GM23248 (cell line): ENCODE data around the gene MARCHF2. TPM values are rescaled to one million over a fixed set of nuclear protein-coding genes. Genes with fewer than 3 reads are reported as not detected.

Experiments used
- DNase-seq: peaks from one replicate; pipeline ENCODE4 v3.0.0-alpha.2; 2015
- H2AFZ ChIP-seq: fragments of 200-600 bp; sonication (generic); 2 replicates; pipeline ENCODE4 v1.6.1; 2016; ENCODE audit warnings: antibody characterized with exemption
- H3F3A ChIP-seq: fragments of 200-600 bp; sonication (generic); 2 replicates; pipeline ENCODE4 v1.6.1; 2016; ENCODE audit warnings: mild to moderate bottlenecking, antibody characterized with exemption, mixed run types; ENCODE audit not compliant: insufficient read depth
- H3K27ac ChIP-seq: fragments of 200-600 bp; sonication (generic); 2 replicates; pipeline ENCODE4 v1.5.1; 2016; ENCODE audit warnings: mild to moderate bottlenecking
- H3K27me3 ChIP-seq: fragments of 200-600 bp; sonication (generic); replicated peaks from 2 replicates; pipeline ENCODE4 v1.6.1; 2016; ENCODE audit warnings: mild to moderate bottlenecking; ENCODE audit not compliant: insufficient read depth
- H3K36me3 ChIP-seq: fragments of 200-600 bp; sonication (generic); 2 replicates; pipeline ENCODE4 v1.6.1; 2016; ENCODE audit warnings: low read depth, mild to moderate bottlenecking
- H3K4me1 ChIP-seq: fragments of 200-600 bp; sonication (generic); 2 replicates; pipeline ENCODE4 v1.6.1; 2016; ENCODE audit warnings: mild to moderate bottlenecking; ENCODE audit not compliant: insufficient read depth
- H3K4me2 ChIP-seq: fragments of 200-600 bp; sonication (generic); one replicate; pipeline ENCODE4 v1.6.1; 2016; ENCODE audit warnings: mild to moderate bottlenecking; ENCODE audit not compliant: unreplicated experiment
- H3K4me3 ChIP-seq: fragments of 200-600 bp; sonication (generic); 2 replicates; pipeline ENCODE4 v1.5.1; 2016; ENCODE audit warnings: mild to moderate bottlenecking
- H3K79me2 ChIP-seq: fragments of 200-600 bp; sonication (generic); 2 replicates; pipeline ENCODE4 v1.6.1; 2016; ENCODE audit warnings: mild to moderate bottlenecking; ENCODE audit not compliant: insufficient read depth
- H3K9ac ChIP-seq: fragments of 200-600 bp; sonication (generic); 2 replicates; pipeline ENCODE4 v1.6.1; 2016; ENCODE audit warnings: mild to moderate bottlenecking
- H3K9me2 ChIP-seq: fragments of 200-600 bp; sonication (generic); 2 replicates; pipeline ENCODE4 v1.6.1; 2016; ENCODE audit warnings: mixed run types, mild to moderate bottlenecking, moderate library complexity; ENCODE audit not compliant: insufficient read depth
- H3K9me3 ChIP-seq: fragments of 200-600 bp; sonication (generic); one replicate; pipeline ENCODE4 v1.6.1; 2017; ENCODE audit warnings: low read depth
- H4K20me1 ChIP-seq: fragments of 200-600 bp; sonication (generic); 2 replicates; pipeline ENCODE4 v1.6.0; 2016; ENCODE audit not compliant: insufficient read depth
- EZH2 ChIP-seq: fragments of 200-600 bp; sonication (generic); IDR thresholded peaks from 2 replicates; pipeline ENCODE4 v1.6.1; 2018; ENCODE audit warnings: antibody characterized with exemption, mild to moderate bottlenecking; ENCODE audit not compliant: insufficient read depth, poor library complexity, severe bottlenecking
- EZH2phosphoT487 ChIP-seq: fragments of 200-600 bp; sonication (generic); IDR thresholded peaks from 2 replicates; pipeline ENCODE4 v1.6.1; 2018; ENCODE audit warnings: antibody characterized with exemption, moderate library complexity, mild to moderate bottlenecking, low read depth; ENCODE audit not compliant: insufficient read depth
- WGBS, 2 experiments: methylation state at CpG; one replicate each; pipeline ENCODE4 v1.1.6; 2015 to 2017; ENCODE audit warnings: low lambda C conversion rate in 2 of 2, low coverage in 1 of 2; ENCODE audit errors: missing lambda C conversion rate in 2 of 2; 5-methylcytosine and 5-hydroxymethylcytosine counted together
- in situ Hi-C: fragments of 300-500 bp; cut with MboI; formaldehyde crosslinking; loops from 2 replicates; pipeline ENCODE4 v1.15.0; 2020
- polyA plus RNA-seq: library from polyadenylated mRNA; unstranded; fragments of >200 nt; fragmentation: Nextera tagmentation; extraction: Ambion mirVana; gene quantifications from 2 replicates; pipeline ENCODE4 v1.2.1, GENCODE V29; 2016
- total RNA-seq: library from RNA; depleted of rRNA; stranded (reverse); fragments of >200 nt; shearing (Covaris generic); gene quantifications from 2 replicates; pipeline ENCODE4 v1.2.3, GENCODE V29; 2014

The MARCHF2 gene
- total and polyA plus RNA-seq, 2 experiments from 2014 or later, result 33.1 to 87.4 TPM

DNA sequence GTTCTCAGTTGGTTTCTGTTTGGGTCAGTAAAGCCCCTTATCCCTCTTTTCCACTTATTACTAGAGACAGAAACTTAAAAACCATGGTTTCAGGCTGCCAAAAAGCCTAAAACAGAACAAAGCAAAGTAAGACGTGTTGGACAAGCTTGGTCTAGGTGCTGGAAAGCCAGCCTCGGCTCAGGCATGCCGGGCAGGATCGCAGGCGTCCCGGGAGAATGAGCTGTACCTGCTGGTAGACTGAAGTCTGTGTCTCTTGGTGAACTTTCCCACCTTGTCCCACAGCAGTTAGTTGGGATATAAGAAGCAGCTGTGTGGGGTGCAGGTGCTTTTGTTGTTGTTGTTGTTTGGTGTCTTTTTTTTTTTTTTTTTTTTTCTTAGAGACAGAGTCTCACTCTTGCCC lies 68.5 kb downstream of the MARCHF2 start:
- no peak for TF ChIP-seq EZH2phosphoT487
- TF ChIP-seq EZH2, result no peak
- in situ Hi-C loops, result no loop called here
- H4K20me1 ChIP-seq, result no peaks in the 10 kb centered on the region; the same call in 1 of the 2 replicates
- WGBS, 2 experiments, result 97 to 98% methylated on average over 6 of the region's 6 CpGs
- H3K9ac ChIP-seq, result no peak overlapping the region
- no peaks in the 10 kb centered on the region for H3K27me3 ChIP-seq
- peaks cover 91% of the 10 kb centered on the region for H3K79me2 ChIP-seq
- H3K27ac ChIP-seq, result no peak overlapping the region
- peaks cover 13% of the 10 kb centered on the region; the same call in 1 of the 2 replicates for H3F3A ChIP-seq
- peaks cover 31% of the 10 kb centered on the region; the same call in 1 of the 2 replicates for H3K36me3 ChIP-seq
- DNase-seq, result no peak
- no peak overlapping the region for H2AFZ ChIP-seq
- H3K9me3 ChIP-seq, result no peaks in the 10 kb centered on the region
- no peak overlapping the region for H3K4me2 ChIP-seq
- no peak overlapping the region for H3K4me3 ChIP-seq
- no peaks in the 10 kb centered on the region for H3K9me2 ChIP-seq
- no peaks in the 10 kb centered on the region for H3K4me1 ChIP-seq

DNA sequence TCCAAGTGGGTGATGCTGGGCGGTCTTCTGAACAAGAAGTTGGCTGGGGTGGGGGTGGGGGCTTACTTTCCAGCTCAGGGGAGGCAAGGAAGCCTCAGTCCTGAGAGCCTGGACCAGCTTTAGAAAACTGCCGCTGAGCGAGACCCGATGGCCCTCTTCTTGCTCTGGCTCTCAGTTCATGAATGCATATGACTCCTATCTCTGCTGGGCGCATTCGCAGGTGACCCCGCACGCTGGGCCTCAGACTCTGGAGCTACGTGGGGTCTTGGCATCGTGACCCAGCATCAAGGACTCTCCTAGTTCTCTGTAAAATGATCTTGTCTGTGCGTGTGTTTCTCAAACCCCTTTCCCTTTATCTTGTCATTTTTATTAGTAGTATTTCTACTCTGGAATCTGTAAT lies 69.6 kb downstream of the MARCHF2 start:
- H3K27ac ChIP-seq, result no peak overlapping the region
- H3K9me2 ChIP-seq, result no peaks in the 10 kb centered on the region
- H4K20me1 ChIP-seq, result no peaks in the 10 kb centered on the region; the same call in 1 of the 2 replicates
- H3K4me3 ChIP-seq, result no peak overlapping the region
- H2AFZ ChIP-seq, result no peak overlapping the region
- H3K36me3 ChIP-seq, result peaks cover 32% of the 10 kb centered on the region; the same call in 1 of the 2 replicates
- no peaks in the 10 kb centered on the region for H3K9me3 ChIP-seq
- no peaks in the 10 kb centered on the region for H3K4me1 ChIP-seq
- H3K79me2 ChIP-seq, result peaks cover 80% of the 10 kb centered on the region
- no peak for TF ChIP-seq EZH2phosphoT487
- TF ChIP-seq EZH2, result no peak
- H3K27me3 ChIP-seq, result no peaks in the 10 kb centered on the region
- no peak overlapping the region for H3K9ac ChIP-seq
- no peak for DNase-seq
- H3F3A ChIP-seq, result peaks cover 13% of the 10 kb centered on the region; the same call in 1 of the 2 replicates
- H3K4me2 ChIP-seq, result no peak overlapping the region
- in situ Hi-C loops, result no loop called here
- WGBS, 2 experiments, result 94 to 97% methylated on average over 8 to 9 of the region's 11 CpGs

DNA sequence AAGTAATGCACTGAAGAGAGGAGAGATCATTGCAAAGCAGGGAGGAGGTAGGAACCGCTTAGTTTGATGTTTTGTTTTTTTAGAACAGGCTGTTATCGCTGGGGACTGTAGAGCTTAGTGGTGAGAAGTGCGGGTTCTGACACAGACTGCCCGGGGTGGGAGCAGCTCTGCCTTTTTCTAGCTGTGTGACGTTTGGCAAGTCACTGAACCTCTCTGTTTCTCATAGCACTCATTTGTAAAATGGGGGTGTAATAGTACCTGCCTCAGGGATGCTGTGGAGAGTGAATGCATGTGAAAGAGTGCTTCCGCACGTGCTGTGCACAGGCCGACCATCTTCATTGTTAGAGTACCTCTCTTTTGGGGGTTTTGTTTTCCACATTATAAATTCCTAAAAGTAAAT lies 70.1 kb downstream of the MARCHF2 start:
- peaks cover 75% of the 10 kb centered on the region for H3K79me2 ChIP-seq
- peaks cover 8% of the 10 kb centered on the region; the same call in 1 of the 2 replicates for H3F3A ChIP-seq
- no peak overlapping the region for H2AFZ ChIP-seq
- H3K4me2 ChIP-seq, result no peak overlapping the region
- WGBS, 2 experiments, result 77 to 80% methylated on average over 8 of the region's 8 CpGs
- no peak for DNase-seq
- in situ Hi-C loops, result no loop called here
- H4K20me1 ChIP-seq, result no peaks in the 10 kb centered on the region; the same call in 1 of the 2 replicates
- no peaks in the 10 kb centered on the region for H3K27me3 ChIP-seq
- no peak overlapping the region for H3K27ac ChIP-seq
- H3K4me1 ChIP-seq, result no peaks in the 10 kb centered on the region
- no peak overlapping the region for H3K4me3 ChIP-seq
- no peaks in the 10 kb centered on the region for H3K9me3 ChIP-seq
- TF ChIP-seq EZH2phosphoT487 (no peak), EZH2 (no peak)
- H3K9ac ChIP-seq, result no peak overlapping the region
- no peaks in the 10 kb centered on the region for H3K9me2 ChIP-seq
- H3K36me3 ChIP-seq, result peaks cover 35% of the 10 kb centered on the region; the same call in 1 of the 2 replicates

DNA sequence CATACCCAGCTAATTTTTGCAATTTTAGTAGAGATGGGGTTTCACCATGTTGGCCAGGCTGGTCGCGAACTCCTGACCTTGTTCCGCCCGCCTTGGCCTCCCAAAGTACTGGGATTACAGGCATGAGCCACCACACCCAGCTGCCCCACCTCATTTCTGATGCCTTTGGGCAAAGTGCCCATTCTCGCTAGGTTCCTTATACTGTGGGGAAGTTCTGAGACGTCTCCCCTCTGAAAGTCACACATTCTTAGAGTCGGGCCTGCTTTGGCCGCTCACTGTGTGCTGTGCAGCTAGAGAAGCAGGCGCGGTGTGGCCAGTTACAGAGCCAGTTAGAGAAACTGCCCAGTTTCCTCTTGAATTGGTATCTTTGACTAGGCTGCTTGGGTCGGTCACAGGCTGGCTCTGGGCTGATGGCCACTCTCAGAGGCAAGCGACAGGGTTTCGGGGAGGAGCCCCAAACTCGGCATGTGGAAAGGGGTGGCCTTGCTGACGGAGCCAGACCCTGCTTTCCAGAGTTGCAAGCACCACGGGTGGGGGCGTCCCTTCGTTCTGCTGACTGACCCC lies 71.3 kb downstream of the MARCHF2 start:
- WGBS, 2 experiments, result 88 to 92% methylated on average over 18 of the region's 18 CpGs
- H3K79me2 ChIP-seq, result peaks cover 63% of the 10 kb centered on the region
- H3K4me2 ChIP-seq, result no peak overlapping the region
- no peak for TF ChIP-seq EZH2
- TF ChIP-seq EZH2phosphoT487, result no peak
- H3K4me3 ChIP-seq, result no peak overlapping the region
- no peaks in the 10 kb centered on the region for H3K4me1 ChIP-seq
- H3K9me2 ChIP-seq, result no peaks in the 10 kb centered on the region
- H3K9ac ChIP-seq, result no peak overlapping the region
- in situ Hi-C loops, result no loop called here
- no peaks in the 10 kb centered on the region for H3K27me3 ChIP-seq
- H2AFZ ChIP-seq, result no peak overlapping the region
- peaks cover 35% of the 10 kb centered on the region; the same call in 1 of the 2 replicates for H3K36me3 ChIP-seq
- no peaks in the 10 kb centered on the region; the same call in 1 of the 2 replicates for H4K20me1 ChIP-seq
- no peaks in the 10 kb centered on the region for H3K9me3 ChIP-seq
- no peak overlapping the region for H3K27ac ChIP-seq
- no peak for DNase-seq
- peaks cover 3% of the 10 kb centered on the region; the same call in 1 of the 2 replicates for H3F3A ChIP-seq
